GM19351 (cell line): ENCODE measurements around the gene BTD.

Experiments
- ATAC-seq: cut with Tn5 transposase; IDR thresholded peaks from one replicate; pipeline ENCODE4 v1.9.1; 2021; ENCODE audit warnings: mild to moderate bottlenecking, moderate library complexity; ENCODE audit not compliant: unreplicated experiment

Gene BTD

GRCh38 chr3:15634671-15635070, 33.1 kb downstream of the BTD start:
- ATAC-seq: no peak

GRCh38 chr3:15635121-15635661, 33.6 kb downstream of the BTD start:
- ATAC-seq: no peak

- ATAC-seq: peak; percentile 75
Observed at GRCh38 chr3:15636028-15636709, 34.6 kb downstream of the BTD start.

GRCh38 chr3:15637131-15637951, 35.8 kb downstream of the BTD start:
- ATAC-seq: no peak

DNA sequence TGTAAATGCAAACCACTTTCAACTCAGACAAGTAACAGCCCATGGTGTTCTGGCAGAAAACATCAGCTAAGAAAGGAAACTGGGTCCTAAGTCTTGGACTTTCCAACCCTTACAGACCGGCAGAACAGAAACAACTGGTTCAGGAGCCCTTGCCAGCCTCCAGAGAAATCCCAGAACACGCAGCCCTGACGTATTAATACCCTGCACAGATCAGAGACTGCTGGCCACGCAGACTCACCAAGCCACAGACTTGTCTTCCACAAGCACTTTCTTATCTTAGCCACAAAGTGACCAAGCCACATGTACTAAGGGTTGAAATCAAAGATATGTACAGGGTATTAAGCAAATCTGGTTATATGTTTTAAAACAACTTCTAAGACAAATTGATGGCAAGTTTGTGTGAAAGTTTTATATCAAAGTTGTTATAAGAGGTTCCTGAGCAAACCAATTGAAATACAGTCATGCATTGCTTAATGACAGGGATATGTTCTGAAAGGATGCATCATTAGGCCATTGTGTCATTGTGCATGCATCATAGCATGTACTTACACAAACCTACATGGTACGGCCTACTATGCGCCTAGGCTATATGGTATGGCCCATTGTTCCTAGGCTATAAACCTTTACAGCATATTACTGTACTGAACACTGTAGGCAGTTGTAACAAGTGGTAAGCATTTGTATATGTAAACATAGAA, 36.8 kb downstream of the BTD start:
- ATAC-seq: no peak

DNA sequence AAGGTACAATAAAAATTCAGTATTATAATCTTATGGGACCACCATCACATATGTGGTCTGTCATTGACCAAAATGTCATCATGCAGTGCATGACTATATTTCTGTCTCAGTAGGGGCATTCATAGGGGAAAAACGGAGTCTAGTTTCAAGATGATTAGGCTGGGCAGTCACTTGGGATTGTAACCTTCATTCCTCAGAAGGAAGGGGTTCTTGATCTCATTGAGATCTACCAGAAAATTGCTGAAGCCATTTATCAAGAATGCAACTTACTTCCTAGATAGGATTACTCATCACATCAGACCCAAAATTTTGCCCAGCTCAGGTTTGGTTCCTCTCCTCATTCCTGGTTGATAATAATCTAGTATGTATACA, 37.3 kb downstream of the BTD start:
- ATAC-seq: no peak

GRCh38 chr3:15645246-15645645, 43.7 kb downstream of the BTD start:
- no peak for ATAC-seq

DNA sequence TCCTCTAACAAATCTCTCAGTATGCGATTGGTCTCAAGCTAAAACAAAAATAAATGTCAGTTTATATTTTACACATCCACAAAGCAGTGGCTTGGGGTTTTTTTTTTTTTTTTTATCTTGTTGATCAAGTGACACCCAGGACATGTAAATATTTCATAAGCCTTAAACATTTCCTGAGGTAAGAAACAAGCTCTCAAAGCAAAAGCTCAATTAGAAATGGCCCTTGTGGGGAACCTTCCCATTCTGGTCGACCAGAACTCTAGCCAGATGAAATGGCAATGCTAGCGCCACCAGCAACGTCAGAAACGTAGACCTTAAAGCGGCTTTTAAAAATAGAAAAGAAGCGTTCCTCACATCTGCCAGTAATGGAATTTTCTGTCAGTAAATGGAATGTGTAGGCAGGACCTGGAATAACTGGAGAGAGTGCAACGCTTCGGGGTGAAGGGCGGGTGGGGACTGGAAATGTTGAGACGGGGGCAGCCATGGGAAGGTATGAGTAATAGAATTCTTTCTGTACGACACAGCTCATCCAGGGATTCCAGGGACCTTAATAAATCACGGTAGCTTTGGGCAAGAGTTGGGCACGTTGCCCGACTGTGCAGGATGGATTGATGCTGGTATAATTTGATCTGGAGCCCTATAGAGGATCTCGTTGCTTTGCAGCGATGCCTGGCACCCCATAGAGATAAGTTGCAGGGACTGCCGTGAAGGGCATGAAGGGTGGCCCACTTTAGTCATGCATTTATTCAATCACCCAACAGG, 44.4 kb downstream of the BTD start:
- no peak for ATAC-seq

DNA sequence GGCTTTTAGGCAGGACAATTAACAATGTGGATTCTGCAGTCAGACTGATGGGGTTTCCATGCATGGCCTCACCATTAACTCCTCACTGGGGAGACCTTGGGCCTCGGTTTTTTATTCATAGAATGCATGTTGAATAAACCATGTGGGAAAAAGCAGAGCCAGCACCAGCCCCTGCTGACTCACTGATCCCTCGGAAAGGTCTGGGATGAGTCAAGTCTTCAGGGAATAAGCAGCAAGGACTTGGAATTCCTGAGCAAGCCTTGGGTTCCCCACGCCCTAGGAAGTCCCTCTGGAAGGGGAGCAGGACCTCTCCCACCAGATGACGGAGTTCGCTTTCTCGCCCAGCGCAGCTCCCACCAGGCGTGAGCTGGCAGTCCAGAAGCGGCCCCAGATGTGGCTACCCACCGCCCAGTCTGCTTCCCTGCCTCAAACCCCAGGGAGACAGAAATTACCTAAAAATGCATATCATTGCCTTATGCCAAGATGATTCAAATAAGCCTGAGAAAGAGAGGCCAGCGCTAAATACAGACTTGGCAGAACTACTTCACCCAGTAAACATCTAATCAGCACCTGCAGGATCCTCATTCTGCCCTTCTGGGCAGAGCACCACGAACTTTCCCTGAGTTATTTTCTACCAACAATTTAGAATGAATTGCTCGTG, 45.4 kb downstream of the BTD start:
- ATAC-seq: peak; percentile 26

DNA sequence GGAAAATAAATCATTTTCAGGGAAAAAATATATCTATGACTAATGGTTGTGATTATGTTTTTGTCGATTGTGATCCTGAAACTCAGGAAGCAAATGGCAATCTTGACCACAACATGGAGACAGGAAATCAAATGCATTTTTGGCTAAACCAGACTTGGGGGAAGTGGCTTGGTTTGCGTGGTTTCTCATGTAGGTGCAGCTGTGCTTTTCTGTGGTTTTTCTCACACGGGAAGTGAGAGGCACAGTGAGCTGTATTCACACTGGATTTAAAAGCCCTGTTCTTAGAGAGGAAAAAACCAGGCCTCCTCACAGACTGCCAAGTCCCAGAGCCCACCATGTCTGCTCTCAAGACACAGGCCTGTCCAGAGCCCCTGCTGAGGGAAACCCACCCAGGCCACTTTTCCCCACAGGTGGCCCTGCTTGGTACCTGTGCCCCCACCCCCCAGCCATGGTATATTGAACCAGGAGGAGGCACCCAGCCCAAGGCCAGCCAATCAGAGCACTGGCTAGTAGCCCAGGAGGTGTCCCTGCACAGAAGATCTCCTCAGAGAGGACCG, 46.1 kb downstream of the BTD start:
- ATAC-seq: peak; percentile 87

DNA sequence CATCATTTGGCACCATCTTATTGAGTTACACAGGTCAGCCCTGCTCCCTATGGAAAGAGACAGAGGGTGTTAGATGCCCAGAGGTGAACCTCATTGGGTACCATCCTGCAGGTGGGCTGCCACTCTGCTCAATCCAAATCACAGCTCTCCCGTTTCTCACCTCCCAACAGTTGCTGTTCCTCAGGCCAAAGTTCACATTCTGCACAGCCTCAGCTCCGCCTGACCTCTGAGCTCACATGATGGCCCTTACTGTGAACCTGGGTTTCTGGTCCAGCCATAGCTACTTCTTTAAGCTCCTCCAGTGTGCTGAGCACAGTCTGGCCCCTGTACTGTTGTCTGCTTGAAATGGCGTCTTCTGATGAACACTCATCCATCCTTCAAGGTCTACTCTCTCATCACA, 47.8 kb downstream of the BTD start:
- ATAC-seq: no peak

- ATAC-seq: no peak
Observed at GRCh38 chr3:15649858-15650257, 48.3 kb downstream of the BTD start.

- ATAC-seq: no peak
Observed at GRCh38 chr3:15651396-15651795, 49.9 kb downstream of the BTD start.

DNA sequence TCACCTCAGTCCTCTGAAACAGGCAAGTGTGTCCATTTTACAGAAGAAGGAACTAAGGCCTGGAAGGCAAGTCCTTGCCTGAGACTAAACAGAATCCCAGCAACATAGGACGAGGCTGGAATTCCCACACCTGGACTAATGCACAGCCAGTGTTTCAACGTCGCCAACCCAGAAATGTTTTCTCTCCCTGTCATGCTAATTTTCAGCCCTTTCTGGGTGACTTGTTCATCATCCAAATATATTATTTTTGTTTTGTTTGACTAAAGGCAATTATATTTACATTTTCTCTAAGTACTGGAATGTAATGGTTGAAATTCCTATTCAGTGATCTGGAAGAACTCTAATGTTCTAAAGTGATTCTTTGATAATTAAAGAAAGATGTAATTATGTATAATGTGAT, 51.8 kb downstream of the BTD start:
- no peak for ATAC-seq

GRCh38 chr3:15654127-15654526, 52.6 kb downstream of the BTD start:
- no peak for ATAC-seq

GRCh38 chr3:15654891-15655290, 53.3 kb downstream of the BTD start:
- ATAC-seq: no peak

GRCh38 chr3:15656342-15656741, 54.8 kb downstream of the BTD start:
- no peak for ATAC-seq

DNA sequence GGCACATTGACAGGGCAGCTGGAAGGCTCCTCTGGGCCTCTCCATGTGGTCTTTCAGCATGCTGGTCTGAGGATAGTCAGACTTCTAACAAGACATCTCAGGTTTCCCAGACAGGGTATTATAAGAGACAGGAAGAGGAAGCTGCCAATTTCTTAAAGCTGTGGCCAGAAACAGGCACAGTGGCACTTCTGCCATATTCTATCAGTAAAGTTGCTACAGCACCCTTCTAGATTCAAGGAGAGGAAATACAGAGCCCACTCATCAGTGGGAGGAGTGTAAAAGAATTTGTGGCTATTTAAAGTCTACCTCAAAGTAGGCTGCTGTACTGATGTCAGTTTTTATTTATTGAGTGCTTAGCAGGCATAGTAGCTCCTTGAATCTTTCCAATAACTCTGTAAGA, 55.5 kb downstream of the BTD start:
- ATAC-seq: no peak

- ATAC-seq: no peak
Observed at GRCh38 chr3:15659254-15659975, 57.9 kb downstream of the BTD start.
